ENCODE data around the gene ACTR8.

Gene ACTR8

GRCh38 chr3:53819163-53819868 is 62.6 kb downstream of the ACTR8 start:
- no peaks in the 10 kb centered on the region for H3K4me1 ChIP-seq (ENCODE audit: control insufficient read depth, insufficient read depth, low read length)
- no peak overlapping the region for H3K4me3 ChIP-seq (ENCODE audit: low read length)
- no peak overlapping the region for H3K9ac ChIP-seq (ENCODE audit: low read length)
- no peaks in the 10 kb centered on the region for H3K9me3 ChIP-seq (ENCODE audit: control insufficient read depth, low read length)
- DNase-seq (ENCODE audit: low read depth): no peak
- peaks cover 13% of the 10 kb centered on the region for H3K27me3 ChIP-seq (replicated peaks; ENCODE audit: control insufficient read depth, insufficient read depth, low read length)
- H3K36me3 ChIP-seq (ENCODE audit: control insufficient read depth, insufficient read depth, low read length, severe bottlenecking): no peaks in the 10 kb centered on the region

- Histone ChIP-seq H3K4me1 (ENCODE audit: control insufficient read depth, insufficient read depth, low read length) (no peaks in the 10 kb centered on the region), H3K27me3 (replicated peaks; ENCODE audit: control insufficient read depth, insufficient read depth, low read length) (peaks cover 13% of the 10 kb centered on the region), H3K36me3 (ENCODE audit: control insufficient read depth, insufficient read depth, low read length, severe bottlenecking) (no peaks in the 10 kb centered on the region), H3K4me3 (ENCODE audit: low read length) (no peak overlapping the region), H3K9me3 (ENCODE audit: control insufficient read depth, low read length) (no peaks in the 10 kb centered on the region), H3K9ac (ENCODE audit: low read length) (no peak overlapping the region)
- no peak for DNase-seq (ENCODE audit: low read depth)
Observed at GRCh38 chr3:53818221-53819162, 63.5 kb downstream of the ACTR8 start.

- Histone ChIP-seq H3K4me1 (ENCODE audit: control insufficient read depth, insufficient read depth, low read length) (no peaks in the 10 kb centered on the region), H3K4me3 (ENCODE audit: low read length) (no peak overlapping the region), H3K36me3 (ENCODE audit: control insufficient read depth, insufficient read depth, low read length, severe bottlenecking) (no peaks in the 10 kb centered on the region), H3K27me3 (replicated peaks; ENCODE audit: control insufficient read depth, insufficient read depth, low read length) (peaks cover 13% of the 10 kb centered on the region), H3K9ac (ENCODE audit: low read length) (no peak overlapping the region), H3K9me3 (ENCODE audit: control insufficient read depth, low read length) (no peaks in the 10 kb centered on the region)
- no peak for DNase-seq (ENCODE audit: low read depth)
Observed at GRCh38 chr3:53817809-53818208, 64.1 kb downstream of the ACTR8 start.

GRCh38 chr3:53817211-53817610 is 64.7 kb downstream of the ACTR8 start:
- DNase-seq (ENCODE audit: low read depth): no peak
- no peaks in the 10 kb centered on the region for H3K36me3 ChIP-seq (ENCODE audit: control insufficient read depth, insufficient read depth, low read length, severe bottlenecking)
- H3K9me3 ChIP-seq (ENCODE audit: control insufficient read depth, low read length): no peaks in the 10 kb centered on the region
- no peaks in the 10 kb centered on the region for H3K4me1 ChIP-seq (ENCODE audit: control insufficient read depth, insufficient read depth, low read length)
- H3K9ac ChIP-seq (ENCODE audit: low read length): no peak overlapping the region
- H3K27me3 ChIP-seq (replicated peaks; ENCODE audit: control insufficient read depth, insufficient read depth, low read length): peaks cover 13% of the 10 kb centered on the region
- H3K4me3 ChIP-seq (ENCODE audit: low read length): no peak overlapping the region
